Ectodermal cell (in vitro differentiated cells): Measurements from ENCODE around the gene ZNF334. TPM values are rescaled to one million over a fixed set of nuclear protein-coding genes. Genes with fewer than 3 reads are reported as not detected.

Experiments
- H3K27ac ChIP-seq: 2 replicates; pipeline ENCODE4 v1.7.0; 2013; ENCODE audit warnings: mild to moderate bottlenecking, low read depth, low read length; ENCODE audit not compliant: insufficient read depth, poor library complexity, severe bottlenecking
- H3K27me3 ChIP-seq: 2 replicates; pipeline ENCODE4 v1.7.0; 2013; ENCODE audit warnings: mild to moderate bottlenecking, low read length; ENCODE audit not compliant: insufficient read depth, control insufficient read depth, poor library complexity, severe bottlenecking
- H3K36me3 ChIP-seq: one replicate; pipeline ENCODE4 v1.7.0; 2013; ENCODE audit warnings: low read length; ENCODE audit not compliant: control insufficient read depth, insufficient read depth
- H3K4me1 ChIP-seq: one replicate; pipeline ENCODE4 v1.7.0; 2013; ENCODE audit warnings: low read length; ENCODE audit not compliant: control insufficient read depth, insufficient read depth
- H3K4me3 ChIP-seq: 2 replicates; pipeline ENCODE4 v1.7.0; 2013; ENCODE audit warnings: low read depth, low read length, control low read depth; ENCODE audit not compliant: insufficient read depth
- H3K9me3 ChIP-seq: 2 replicates; pipeline ENCODE4 v1.7.0; 2013; ENCODE audit warnings: mild to moderate bottlenecking, low read length, moderate library complexity; ENCODE audit not compliant: control insufficient read depth
- WGBS, 2 experiments: methylation state at CpG; one replicate each; pipeline ENCODE4 v1.1.7; 2013; ENCODE audit warnings: missing lambda C conversion rate in 2 of 2; 5-methylcytosine and 5-hydroxymethylcytosine counted together
- polyA plus RNA-seq, 4 experiments: library from polyadenylated mRNA; stranded (reverse); fragments of 50-300 nt; gene quantifications; one replicate each; pipeline ENCODE4 v1.2.3, GENCODE V29; 2013

The ZNF334 gene
- 33.7 TPM for polyA plus RNA-seq (2013, experiment 1 of 4)
- 30.9 TPM for polyA plus RNA-seq (2013, experiment 2 of 4)
- 25.7 TPM for polyA plus RNA-seq (2013, experiment 3 of 4)
- polyA plus RNA-seq (2013, experiment 4 of 4) = 26.5 TPM

- peaks cover 17% of the 10 kb centered on the region for H3K36me3 ChIP-seq
- H3K4me3 ChIP-seq = peak within 1 kb of the TSS; percentile 80
- 3 to 4% methylated on average over 49 of the region's 49 CpGs for WGBS, 2 experiments
- no peaks in the 10 kb centered on the region for H3K9me3 ChIP-seq
- H3K27ac ChIP-seq = peak within 1 kb of the TSS; percentile 8
- H3K4me1 ChIP-seq = no peaks in the 10 kb centered on the region
- H3K27me3 ChIP-seq = peaks cover 4% of the 10 kb centered on the region
Observed at GRCh38 chr20:46512943-46513844, at the start of gene ZNF334. Gene ZNF334 (minus strand): TSS chr20:46513559. CDS start chr20:46512102, 1,457 bp downstream.

- no peaks in the 10 kb centered on the region for H3K36me3 ChIP-seq
- peaks cover 25% of the 10 kb centered on the region for H3K4me1 ChIP-seq
- 17 to 19% methylated on average over 19 of the region's 19 CpGs for WGBS, 2 experiments
- peak overlapping the region; percentile 17 for H3K4me3 ChIP-seq
- H3K27ac ChIP-seq = peak overlapping the region; percentile 47
- H3K27me3 ChIP-seq = no peaks in the 10 kb centered on the region
- no peaks in the 10 kb centered on the region for H3K9me3 ChIP-seq
Observed at GRCh38 chr20:46562373-46563169, 49.2 kb upstream of the ZNF334 start.

GRCh38 chr20:46562009-46562372 is 48.6 kb upstream of the ZNF334 start:
- Histone ChIP-seq H3K4me1 (peaks cover 25% of the 10 kb centered on the region), H3K27ac (no peak overlapping the region), H3K27me3 (no peaks in the 10 kb centered on the region), H3K4me3 (no peak overlapping the region), H3K9me3 (no peaks in the 10 kb centered on the region), H3K36me3 (no peaks in the 10 kb centered on the region)
- WGBS, 2 experiments = 65 to 67% methylated on average over 5 of the region's 5 CpGs

DNA sequence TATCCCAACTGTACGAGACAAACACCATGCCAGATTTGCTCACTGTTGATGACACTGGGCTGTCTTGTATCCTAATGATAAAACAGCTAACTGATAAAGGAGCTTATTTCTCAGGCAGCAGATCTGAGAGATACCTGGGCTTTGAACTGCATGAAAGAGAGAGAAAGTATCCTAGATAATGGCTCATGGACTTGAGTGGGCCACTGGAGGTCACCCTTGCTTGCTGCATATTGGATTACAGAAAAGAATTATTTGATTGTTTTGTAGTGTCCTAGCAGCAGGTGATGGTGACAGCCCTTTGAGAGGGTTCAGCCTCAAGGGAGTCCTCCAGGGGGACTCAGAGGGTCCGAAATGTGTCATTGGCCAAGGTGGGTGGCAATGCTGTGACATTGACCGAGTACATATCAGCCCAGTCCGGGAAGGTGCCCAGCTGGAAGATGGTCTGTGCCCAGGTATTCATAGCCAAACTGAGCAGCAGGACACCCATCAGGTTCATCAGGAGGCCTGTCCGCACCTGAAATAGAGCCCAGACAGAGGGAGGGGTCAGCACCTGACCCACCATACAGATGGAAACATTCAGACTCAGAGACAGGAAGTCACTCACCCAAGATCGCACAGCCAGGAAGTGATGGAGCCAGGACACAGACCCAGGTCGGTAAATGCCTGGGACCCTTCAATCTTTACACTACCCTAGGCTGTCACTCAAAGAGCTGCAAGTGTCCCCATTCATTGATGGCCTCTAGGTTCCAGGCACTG is 46.5 kb upstream of the ZNF334 start:
- WGBS, 2 experiments = 91 to 93% methylated on average over 7 of the region's 7 CpGs
- no peak overlapping the region for H3K4me3 ChIP-seq
- H3K27ac ChIP-seq = no peak overlapping the region
- no peaks in the 10 kb centered on the region for H3K27me3 ChIP-seq
- H3K4me1 ChIP-seq = peaks cover 26% of the 10 kb centered on the region
- no peaks in the 10 kb centered on the region for H3K36me3 ChIP-seq
- no peaks in the 10 kb centered on the region for H3K9me3 ChIP-seq

DNA sequence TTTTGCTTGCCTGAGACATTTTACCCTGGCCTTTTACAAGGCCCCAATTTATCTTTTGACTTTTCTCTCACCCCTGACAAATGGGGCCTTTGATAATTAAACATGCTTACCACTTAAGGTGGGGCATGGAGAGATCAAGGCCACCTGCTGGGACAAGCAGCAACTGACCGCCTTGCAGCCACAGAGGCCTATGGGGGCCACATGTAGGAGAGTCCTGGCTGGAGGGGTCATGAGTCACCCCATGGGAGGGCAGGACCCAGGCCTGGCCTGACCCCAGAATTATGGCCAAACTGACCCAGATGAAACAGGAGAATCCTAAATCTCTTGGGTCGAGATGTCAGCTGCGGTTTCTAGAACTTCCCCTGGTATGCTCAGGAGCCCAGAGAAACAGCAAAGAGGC is 45.6 kb upstream of the ZNF334 start:
- Histone ChIP-seq H3K4me3 (no peak overlapping the region), H3K36me3 (no peaks in the 10 kb centered on the region), H3K9me3 (no peaks in the 10 kb centered on the region), H3K27ac (no peak overlapping the region), H3K4me1 (peaks cover 28% of the 10 kb centered on the region), H3K27me3 (no peaks in the 10 kb centered on the region)
- 90% methylated on average over 3 of the region's 3 CpGs for WGBS, 2 experiments

DNA sequence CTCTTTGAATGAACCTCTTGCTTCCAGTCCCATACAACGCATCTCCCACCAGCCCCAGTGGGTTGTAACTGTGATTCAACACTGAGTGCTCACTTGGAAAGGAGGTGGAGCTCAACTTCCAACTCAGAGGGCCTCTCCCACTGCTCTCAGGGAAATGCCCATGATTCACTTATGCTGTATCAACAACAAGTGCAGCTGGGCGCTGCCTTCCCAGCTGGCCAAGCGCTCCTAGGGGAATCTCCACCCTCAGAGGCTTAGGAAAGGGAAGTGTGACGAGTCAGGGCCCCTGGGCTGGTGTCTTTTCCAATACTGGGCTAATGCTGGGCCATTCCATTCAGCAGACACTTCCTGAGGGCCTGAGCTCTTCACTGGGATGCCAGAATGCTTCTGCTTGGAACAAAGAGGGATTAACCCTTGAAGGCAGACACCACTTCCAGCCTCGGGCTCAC is 45.2 kb upstream of the ZNF334 start:
- H3K4me3 ChIP-seq = no peak overlapping the region
- 63 to 70% methylated on average over 5 of the region's 5 CpGs for WGBS, 2 experiments
- H3K9me3 ChIP-seq = no peaks in the 10 kb centered on the region
- H3K4me1 ChIP-seq = peaks cover 24% of the 10 kb centered on the region
- H3K27me3 ChIP-seq = no peaks in the 10 kb centered on the region
- no peak overlapping the region for H3K27ac ChIP-seq
- H3K36me3 ChIP-seq = no peaks in the 10 kb centered on the region

GRCh38 chr20:46557231-46557956 is 44.0 kb upstream of the ZNF334 start:
- Histone ChIP-seq H3K36me3 (no peaks in the 10 kb centered on the region), H3K9me3 (no peaks in the 10 kb centered on the region), H3K27ac (no peak overlapping the region), H3K4me1 (peaks cover 18% of the 10 kb centered on the region), H3K4me3 (no peak overlapping the region), H3K27me3 (no peaks in the 10 kb centered on the region)
- WGBS, 2 experiments = 92 to 94% methylated on average over 8 of the region's 8 CpGs

GRCh38 chr20:46555370-46555956 is 42.1 kb upstream of the ZNF334 start:
- H3K4me1 ChIP-seq = peaks cover 20% of the 10 kb centered on the region
- H3K36me3 ChIP-seq = no peaks in the 10 kb centered on the region
- no peak overlapping the region for H3K27ac ChIP-seq
- no peaks in the 10 kb centered on the region for H3K27me3 ChIP-seq
- H3K4me3 ChIP-seq = no peak overlapping the region
- WGBS, 2 experiments = 91 to 92% methylated on average over 4 of the region's 4 CpGs
- no peaks in the 10 kb centered on the region for H3K9me3 ChIP-seq

- Histone ChIP-seq H3K9me3 (no peaks in the 10 kb centered on the region), H3K27ac (no peak overlapping the region), H3K27me3 (no peaks in the 10 kb centered on the region), H3K36me3 (no peaks in the 10 kb centered on the region), H3K4me1 (peaks cover 20% of the 10 kb centered on the region), H3K4me3 (no peak overlapping the region)
- WGBS, 2 experiments = 48 to 61% methylated on average over 3 of the region's 3 CpGs
Observed at GRCh38 chr20:46554828-46555227, 41.5 kb upstream of the ZNF334 start.
